ENCODE measurements around the gene BOLA2B.
"Not testable (repeated sequence)": the region's sequence is repeated elsewhere in the genome, so short reads cannot be mapped to it uniquely, and the experiment has no call there.

The BOLA2B gene

GRCh38 chr16:30184096-30184890 is 9.2 kb downstream of the BOLA2B start:
- H3K27ac ChIP-seq (ENCODE audit: insufficient read depth in 1 of 2, low read depth in 1 of 2, low read length in 2 of 2, poor library complexity in 1 of 2, severe bottlenecking in 2 of 2), result peak overlapping the region; percentile 58 to 76
- CTCF ChIA-PET, result interaction anchor here (1.6 to 2.2 kb wide), 2 partner anchors 90 to 92 kb away, joined by 6 to 9 read pairs; partner anchors contain the start of gene TBX6
- peaks cover 0 to 51% (median 43%) of the 10 kb centered on the region in 4 experiments for H3K4me1 ChIP-seq (ENCODE audit: control extremely low read depth in 1 of 4, control insufficient read depth in 4 of 4, insufficient read depth in 4 of 4, low read length in 3 of 4)
- POLR2A ChIA-PET, result interaction anchor here (0.7 to 1.5 kb wide), 5 partner anchors 61 to 504 kb away, joined by 3 to 4 read pairs (median 3); partner anchors contain the start of gene ALDOA
- H3K36me3 ChIP-seq (ENCODE audit: control insufficient read depth in 4 of 4, insufficient read depth in 4 of 4, low read length in 3 of 4), result peaks cover 0 to 39% (median 9%) of the 10 kb centered on the region in 4 experiments
- WGBS (ENCODE audit: insufficient coverage), result 2% methylated on average over 15 of the region's 24 CpGs
- H3K27me3 ChIP-seq (replicated peaks in 2 of 5; ENCODE audit: control insufficient read depth in 4 of 5, insufficient read depth in 5 of 5, low read length in 4 of 5), result no peaks in the 10 kb centered on the region
- H3K9me3 ChIP-seq (ENCODE audit: control extremely low read depth in 1 of 5, control insufficient read depth in 4 of 5, insufficient read depth in 2 of 5, low read depth in 1 of 5, low read length in 4 of 5), result no peaks in the 10 kb centered on the region
- H3K4me3 ChIP-seq (ENCODE audit: control insufficient read depth in 1 of 7, extremely low read depth in 1 of 7, insufficient read depth in 4 of 7, low read depth in 2 of 7, low read length in 6 of 7), result peak overlapping the region; percentile 67 to 87 (median 81)
- peak; percentile 60 to 90 (median 87) for DNase-seq

- peaks cover 0 to 39% (median 9%) of the 10 kb centered on the region in 4 experiments for H3K36me3 ChIP-seq (ENCODE audit: control insufficient read depth in 4 of 4, insufficient read depth in 4 of 4, low read length in 3 of 4)
- peak within 1 kb of the TSS; percentile 67 to 87 (median 81) for H3K4me3 ChIP-seq (ENCODE audit: control insufficient read depth in 1 of 7, extremely low read depth in 1 of 7, insufficient read depth in 4 of 7, low read depth in 2 of 7, low read length in 6 of 7)
- peaks cover 0 to 51% (median 43%) of the 10 kb centered on the region in 4 experiments for H3K4me1 ChIP-seq (ENCODE audit: control extremely low read depth in 1 of 4, control insufficient read depth in 4 of 4, insufficient read depth in 4 of 4, low read length in 3 of 4)
- DNase-seq, result peak; percentile 72 to 79 (median 72)
- peak within 1 kb of the TSS; percentile 58 to 76 for H3K27ac ChIP-seq (ENCODE audit: insufficient read depth in 1 of 2, low read depth in 1 of 2, low read length in 2 of 2, poor library complexity in 1 of 2, severe bottlenecking in 2 of 2)
- POLR2A ChIA-PET, result interaction anchor here (0.7 to 1.5 kb wide), 5 partner anchors 40 to 503 kb away, joined by 3 read pairs; partner anchors contain the start of gene ALDOA
- no peaks in the 10 kb centered on the region for H3K9me3 ChIP-seq (ENCODE audit: control extremely low read depth in 1 of 5, control insufficient read depth in 4 of 5, insufficient read depth in 2 of 5, low read depth in 1 of 5, low read length in 4 of 5)
- CTCF ChIA-PET, result interaction anchor here (0.6 to 1.6 kb wide), 2 partner anchors 91 to 231 kb away, joined by 3 to 9 read pairs; partner anchors contain the start of gene TBX6
- H3K27me3 ChIP-seq (replicated peaks in 2 of 5; ENCODE audit: control insufficient read depth in 4 of 5, insufficient read depth in 5 of 5, low read length in 4 of 5), result no peaks in the 10 kb centered on the region
- WGBS (ENCODE audit: insufficient coverage), result under 1% methylated on average over 57 of the region's 81 CpGs
These were observed 10.0 kb downstream of the BOLA2B start, which contains the start of gene CORO1A for GRCh38 chr16:30183233-30184095. Gene CORO1A (plus strand): TSS chr16:30183602. CDS start chr16:30185210, 1,608 bp downstream.

DNA sequence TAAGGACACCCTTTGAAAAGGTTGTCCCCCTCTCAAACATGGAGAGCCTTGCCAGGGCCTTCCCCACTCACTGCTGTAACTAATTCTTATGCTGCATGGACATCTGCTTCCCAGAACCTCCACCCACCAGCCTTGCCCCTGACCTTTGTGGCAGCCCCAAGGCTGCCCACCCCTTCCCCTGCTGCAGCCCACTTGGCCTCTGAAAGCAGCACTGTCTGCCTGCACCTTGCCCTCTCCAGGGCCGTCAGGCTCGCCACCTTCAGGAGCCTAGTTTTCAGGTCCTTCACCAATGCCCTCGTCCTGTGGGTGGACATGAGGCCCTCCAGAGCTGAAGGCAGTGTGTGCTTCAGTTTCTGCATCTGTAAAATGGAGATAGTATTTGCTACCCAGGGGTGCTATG is 12.7 kb downstream of the BOLA2B start:
- DNase-seq, result no peak
- Histone ChIP-seq H3K27me3 (replicated peaks in 2 of 5; ENCODE audit: control insufficient read depth in 4 of 5, insufficient read depth in 5 of 5, low read length in 4 of 5) (no peaks in the 10 kb centered on the region), H3K36me3 (ENCODE audit: control insufficient read depth in 4 of 4, insufficient read depth in 4 of 4, low read length in 3 of 4) (peaks cover 0 to 13% (median 0%) of the 10 kb centered on the region in 4 experiments), H3K9me3 (ENCODE audit: control extremely low read depth in 1 of 5, control insufficient read depth in 4 of 5, insufficient read depth in 2 of 5, low read depth in 1 of 5, low read length in 4 of 5) (no peaks in the 10 kb centered on the region), H3K27ac (ENCODE audit: insufficient read depth in 1 of 2, low read depth in 1 of 2, low read length in 2 of 2, poor library complexity in 1 of 2, severe bottlenecking in 2 of 2) (no peak overlapping the region), H3K4me3 (ENCODE audit: control insufficient read depth in 1 of 7, extremely low read depth in 1 of 7, insufficient read depth in 4 of 7, low read depth in 2 of 7, low read length in 6 of 7) (no peak overlapping the region), H3K4me1 (ENCODE audit: control extremely low read depth in 1 of 4, control insufficient read depth in 4 of 4, insufficient read depth in 4 of 4, low read length in 3 of 4) (peaks cover 0 to 36% (median 25%) of the 10 kb centered on the region in 4 experiments)
- 96% methylated on average over 3 of the region's 3 CpGs for WGBS (ENCODE audit: insufficient coverage)
- POLR2A ChIA-PET, result interaction anchor here (0.6 kb wide), 1 partner anchor 128 kb away, joined by 4 read pairs; a partner anchor contains a TSS
- CTCF ChIA-PET, result interaction anchor here (0.6 kb wide), 1 partner anchor 91 kb away, joined by 4 read pairs; no protein-coding TSS in a partner anchor

DNA sequence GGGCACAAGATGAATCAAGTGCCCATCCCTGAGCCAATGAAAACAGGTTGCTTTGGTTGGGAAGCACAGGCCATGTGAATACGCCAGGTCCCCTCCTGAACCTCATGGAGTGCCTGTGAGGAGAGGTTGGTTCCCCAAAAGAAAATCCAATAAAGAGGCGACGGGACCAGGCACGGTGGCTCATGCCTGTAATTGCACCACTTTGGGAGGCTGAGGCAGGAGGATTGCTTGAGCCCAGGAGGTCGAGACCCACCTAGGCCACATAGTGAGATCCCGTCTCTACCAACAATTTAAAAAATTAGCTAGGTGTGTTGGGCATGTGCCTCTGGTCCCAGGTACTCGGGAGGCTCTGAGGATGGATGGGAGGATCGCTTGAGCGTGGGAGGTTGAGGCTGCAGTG is 13.5 kb downstream of the BOLA2B start:
- peaks cover 0 to 28% (median 17%) of the 10 kb centered on the region in 4 experiments for H3K4me1 ChIP-seq (ENCODE audit: control extremely low read depth in 1 of 4, control insufficient read depth in 4 of 4, insufficient read depth in 4 of 4, low read length in 3 of 4)
- peaks cover 0 to 7% (median 0%) of the 10 kb centered on the region in 4 experiments for H3K36me3 ChIP-seq (ENCODE audit: control insufficient read depth in 4 of 4, insufficient read depth in 4 of 4, low read length in 3 of 4)
- DNase-seq, result no peak
- 98% methylated on average over 4 of the region's 9 CpGs for WGBS (ENCODE audit: insufficient coverage)
- H3K9me3 ChIP-seq (ENCODE audit: control extremely low read depth in 1 of 5, control insufficient read depth in 4 of 5, insufficient read depth in 2 of 5, low read depth in 1 of 5, low read length in 4 of 5), result no peaks in the 10 kb centered on the region
- ChIA-PET CTCF (interaction anchor here (0.9 to 1.1 kb wide), 2 partner anchors 20 to 55 kb away, joined by 3 to 4 read pairs; no protein-coding TSS in a partner anchor), POLR2A (interaction anchor here (0.6 kb wide), 1 partner anchor 127 kb away, joined by 4 read pairs; a partner anchor contains a TSS)
- H3K27ac ChIP-seq (ENCODE audit: insufficient read depth in 1 of 2, low read depth in 1 of 2, low read length in 2 of 2, poor library complexity in 1 of 2, severe bottlenecking in 2 of 2), result no peak overlapping the region
- H3K27me3 ChIP-seq (replicated peaks in 2 of 5; ENCODE audit: control insufficient read depth in 4 of 5, insufficient read depth in 5 of 5, low read length in 4 of 5), result no peaks in the 10 kb centered on the region
- H3K4me3 ChIP-seq (ENCODE audit: control insufficient read depth in 1 of 7, extremely low read depth in 1 of 7, insufficient read depth in 4 of 7, low read depth in 2 of 7, low read length in 6 of 7), result no peak overlapping the region

DNA sequence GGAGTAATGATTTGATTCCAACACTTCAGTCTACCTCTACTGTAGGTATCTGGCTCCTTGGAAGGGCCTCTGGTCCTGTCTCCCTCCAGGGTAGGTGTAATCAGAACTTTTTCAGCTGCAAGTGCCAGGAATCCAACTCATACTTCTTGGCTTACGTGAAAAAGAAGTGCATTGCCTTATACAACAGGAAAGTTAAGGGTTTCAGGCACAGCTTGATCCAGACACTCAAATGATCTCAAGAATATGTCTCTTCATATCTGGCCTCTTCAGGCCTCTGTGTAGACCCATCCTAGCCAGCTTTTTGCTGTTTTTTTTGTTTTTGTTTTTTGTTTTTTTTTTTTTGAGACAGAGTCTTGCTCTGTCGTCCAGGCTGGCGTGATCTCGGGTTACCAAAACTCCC is 14.3 kb downstream of the BOLA2B start:
- peaks cover 0 to 21% (median 10%) of the 10 kb centered on the region in 4 experiments for H3K4me1 ChIP-seq (ENCODE audit: control extremely low read depth in 1 of 4, control insufficient read depth in 4 of 4, insufficient read depth in 4 of 4, low read length in 3 of 4)
- no peaks in the 10 kb centered on the region for H3K9me3 ChIP-seq (ENCODE audit: control extremely low read depth in 1 of 5, control insufficient read depth in 4 of 5, insufficient read depth in 2 of 5, low read depth in 1 of 5, low read length in 4 of 5)
- no peak overlapping the region for H3K27ac ChIP-seq (ENCODE audit: insufficient read depth in 1 of 2, low read depth in 1 of 2, low read length in 2 of 2, poor library complexity in 1 of 2, severe bottlenecking in 2 of 2)
- H3K27me3 ChIP-seq (replicated peaks in 2 of 5; ENCODE audit: control insufficient read depth in 4 of 5, insufficient read depth in 5 of 5, low read length in 4 of 5), result no peaks in the 10 kb centered on the region
- DNase-seq, result no peak
- WGBS (ENCODE audit: insufficient coverage), result 100% methylated on average over 1 of the region's 4 CpGs
- ChIA-PET CTCF (interaction anchor here (1.1 to 1.3 kb wide), 2 partner anchors 37 to 55 kb away, joined by 3 to 4 read pairs; no protein-coding TSS in a partner anchor), POLR2A (interaction anchor here (0.7 kb wide), 1 partner anchor 1695 kb away, joined by 3 read pairs; the partner anchor contains the start of gene ZNF267)
- H3K36me3 ChIP-seq (ENCODE audit: control insufficient read depth in 4 of 4, insufficient read depth in 4 of 4, low read length in 3 of 4), result no peaks in the 10 kb centered on the region
- H3K4me3 ChIP-seq (ENCODE audit: control insufficient read depth in 1 of 7, extremely low read depth in 1 of 7, insufficient read depth in 4 of 7, low read depth in 2 of 7, low read length in 6 of 7), result no peak overlapping the region

DNA sequence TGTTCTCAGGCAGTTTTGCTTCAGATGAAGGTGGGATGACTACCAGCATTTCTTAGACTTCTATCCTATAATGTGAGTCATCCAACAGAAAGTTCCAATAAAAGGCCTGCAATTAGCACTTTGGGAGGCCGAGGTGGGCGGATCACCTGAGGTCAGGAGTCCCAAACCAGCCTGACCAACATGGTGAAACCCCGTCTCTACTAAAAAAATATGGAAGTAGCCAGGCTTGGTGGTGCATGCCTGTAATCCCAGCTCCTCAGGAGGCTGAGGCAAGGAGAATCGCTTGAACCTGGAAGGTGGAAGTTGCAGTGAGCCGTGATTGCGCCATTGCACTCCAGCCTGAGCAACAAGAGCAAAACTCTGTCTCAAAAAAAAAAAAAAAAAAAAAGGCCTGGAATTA is 16.6 kb downstream of the BOLA2B start:
- 97% methylated on average over 6 of the region's 6 CpGs for WGBS (ENCODE audit: insufficient coverage)
- H3K4me3 ChIP-seq (ENCODE audit: control insufficient read depth in 1 of 7, extremely low read depth in 1 of 7, insufficient read depth in 4 of 7, low read depth in 2 of 7, low read length in 6 of 7); H3K27me3 ChIP-seq (replicated peaks in 2 of 5; ENCODE audit: control insufficient read depth in 4 of 5, insufficient read depth in 5 of 5, low read length in 4 of 5); POLR2A ChIA-PET; H3K36me3 ChIP-seq (ENCODE audit: control insufficient read depth in 4 of 4, insufficient read depth in 4 of 4, low read length in 3 of 4); H3K27ac ChIP-seq (ENCODE audit: insufficient read depth in 1 of 2, low read depth in 1 of 2, low read length in 2 of 2, poor library complexity in 1 of 2, severe bottlenecking in 2 of 2); DNase-seq; H3K9me3 ChIP-seq (ENCODE audit: control extremely low read depth in 1 of 5, control insufficient read depth in 4 of 5, insufficient read depth in 2 of 5, low read depth in 1 of 5, low read length in 4 of 5): not testable (repeated sequence)
- CTCF ChIA-PET, result interaction anchor here (0.6 to 1.0 kb wide), 2 partner anchors 34 to 65 kb away, joined by 3 read pairs; no protein-coding TSS in a partner anchor
- peaks cover 0 to 11% (median 0%) of the 10 kb centered on the region in 4 experiments for H3K4me1 ChIP-seq (ENCODE audit: control extremely low read depth in 1 of 4, control insufficient read depth in 4 of 4, insufficient read depth in 4 of 4, low read length in 3 of 4)

Measured in common myeloid progenitor, CD34-positive (primary cell).